Mesothelial cell of epicardium (in vitro differentiated cells): ENCODE measurements around the gene STEAP2. TPM values are rescaled to one million over a fixed set of nuclear protein-coding genes. Genes with fewer than 3 reads are reported as not detected.

Experiments used
- DNase-seq, 2 experiments: peaks; one replicate each; pipeline ENCODE4 v3.0.0; 2021; ENCODE audit warnings: low spot score in 2 of 2; ENCODE audit not compliant: unreplicated experiment in 2 of 2
- H3K27ac Mint-ChIP-seq: 2 replicates; pipeline ENCODE4 v1.8.0; 2021; ENCODE audit warnings: mixed read lengths
- H3K27me3 Mint-ChIP-seq: 2 replicates; pipeline ENCODE4 v1.8.0; 2021; ENCODE audit warnings: low read depth, mixed read lengths
- H3K36me3 Mint-ChIP-seq: 2 replicates; pipeline ENCODE4 v1.8.0; 2021; ENCODE audit warnings: mixed read lengths
- H3K4me1 Mint-ChIP-seq: 2 replicates; pipeline ENCODE4 v1.8.0; 2021; ENCODE audit warnings: mixed read lengths
- H3K4me3 Mint-ChIP-seq: 2 replicates; pipeline ENCODE4 v1.8.0; 2021; ENCODE audit warnings: mild to moderate bottlenecking, moderate library complexity, mixed read lengths
- H3K9me3 Mint-ChIP-seq: 2 replicates; pipeline ENCODE4 v1.8.0; 2021; ENCODE audit warnings: mixed read lengths
- total RNA-seq: library from RNA; stranded (reverse); gene quantifications from 3 replicates; pipeline ENCODE4 v1.2.1, GENCODE V29; 2021
- TF ChIP-seq, protein P1 (sequence below): fragments of 200-600 bp; sonication (generic); IDR thresholded peaks from one replicate; pipeline ENCODE4 v1.5.0; 2021; ENCODE audit warnings: antibody characterized with exemption; ENCODE audit not compliant: unreplicated experiment

Gene STEAP2
- total RNA-seq, 1 donor from 2014 or later: 2.9 TPM

DNA sequence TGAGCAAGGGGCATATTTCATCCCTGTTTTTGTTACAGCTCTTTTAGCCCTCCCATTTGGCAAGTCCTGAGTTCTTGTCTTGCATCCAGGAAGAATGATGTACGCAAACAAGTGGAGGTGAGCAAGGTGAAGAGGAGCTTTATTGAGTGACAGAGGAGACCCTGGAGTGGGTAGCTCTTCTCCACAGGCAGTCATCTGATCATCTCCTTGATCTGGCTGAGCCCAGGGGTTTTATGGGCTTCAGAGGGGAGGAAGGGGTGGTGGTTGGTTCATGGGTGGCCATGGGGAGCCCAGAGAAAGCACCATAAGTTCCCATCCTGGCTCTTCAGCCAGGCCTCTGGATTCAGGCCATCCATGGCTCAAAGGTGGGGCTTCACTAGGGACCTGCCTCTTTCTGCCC lies 35.3 kb upstream of the STEAP2 start:
- Mint-ChIP-seq H3K4me1 (no peaks in the 10 kb centered on the region), H3K4me3 (no peak overlapping the region), H3K36me3 (no peaks in the 10 kb centered on the region), H3K27ac (no peak overlapping the region), H3K9me3 (peaks cover 9% of the 10 kb centered on the region), H3K27me3 (no peaks in the 10 kb centered on the region)
- DNase-seq: no peak
- TF ChIP-seq, protein P1, sequence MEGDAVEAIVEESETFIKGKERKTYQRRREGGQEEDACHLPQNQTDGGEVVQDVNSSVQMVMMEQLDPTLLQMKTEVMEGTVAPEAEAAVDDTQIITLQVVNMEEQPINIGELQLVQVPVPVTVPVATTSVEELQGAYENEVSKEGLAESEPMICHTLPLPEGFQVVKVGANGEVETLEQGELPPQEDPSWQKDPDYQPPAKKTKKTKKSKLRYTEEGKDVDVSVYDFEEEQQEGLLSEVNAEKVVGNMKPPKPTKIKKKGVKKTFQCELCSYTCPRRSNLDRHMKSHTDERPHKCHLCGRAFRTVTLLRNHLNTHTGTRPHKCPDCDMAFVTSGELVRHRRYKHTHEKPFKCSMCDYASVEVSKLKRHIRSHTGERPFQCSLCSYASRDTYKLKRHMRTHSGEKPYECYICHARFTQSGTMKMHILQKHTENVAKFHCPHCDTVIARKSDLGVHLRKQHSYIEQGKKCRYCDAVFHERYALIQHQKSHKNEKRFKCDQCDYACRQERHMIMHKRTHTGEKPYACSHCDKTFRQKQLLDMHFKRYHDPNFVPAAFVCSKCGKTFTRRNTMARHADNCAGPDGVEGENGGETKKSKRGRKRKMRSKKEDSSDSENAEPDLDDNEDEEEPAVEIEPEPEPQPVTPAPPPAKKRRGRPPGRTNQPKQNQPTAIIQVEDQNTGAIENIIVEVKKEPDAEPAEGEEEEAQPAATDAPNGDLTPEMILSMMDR: no peak

DNA sequence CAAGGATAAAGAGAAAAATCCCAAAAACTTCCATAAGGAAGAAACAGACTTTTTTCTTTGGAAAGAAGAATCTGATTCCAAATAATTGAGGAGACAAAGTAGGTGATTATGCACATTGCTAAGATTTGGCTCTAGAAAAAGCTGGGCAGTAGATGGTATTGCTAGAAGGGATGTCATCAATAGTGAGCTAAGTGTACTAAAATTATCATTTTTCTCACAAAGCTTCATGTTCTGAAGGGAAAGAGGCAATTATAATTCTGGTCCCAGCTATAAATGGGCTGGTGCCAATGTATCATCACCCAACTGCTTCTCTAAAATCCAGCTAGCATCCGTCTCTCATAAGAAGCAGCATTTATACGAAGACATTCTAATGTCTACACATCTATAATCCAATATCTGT lies 33.4 kb upstream of the STEAP2 start:
- no peaks in the 10 kb centered on the region for H3K4me1 Mint-ChIP-seq
- no peak for DNase-seq
- H3K27me3 Mint-ChIP-seq: no peaks in the 10 kb centered on the region
- no peak overlapping the region for H3K4me3 Mint-ChIP-seq
- H3K9me3 Mint-ChIP-seq: no peaks in the 10 kb centered on the region
- TF ChIP-seq, protein P1: no peak
- no peaks in the 10 kb centered on the region for H3K36me3 Mint-ChIP-seq
- H3K27ac Mint-ChIP-seq: no peak overlapping the region

DNA sequence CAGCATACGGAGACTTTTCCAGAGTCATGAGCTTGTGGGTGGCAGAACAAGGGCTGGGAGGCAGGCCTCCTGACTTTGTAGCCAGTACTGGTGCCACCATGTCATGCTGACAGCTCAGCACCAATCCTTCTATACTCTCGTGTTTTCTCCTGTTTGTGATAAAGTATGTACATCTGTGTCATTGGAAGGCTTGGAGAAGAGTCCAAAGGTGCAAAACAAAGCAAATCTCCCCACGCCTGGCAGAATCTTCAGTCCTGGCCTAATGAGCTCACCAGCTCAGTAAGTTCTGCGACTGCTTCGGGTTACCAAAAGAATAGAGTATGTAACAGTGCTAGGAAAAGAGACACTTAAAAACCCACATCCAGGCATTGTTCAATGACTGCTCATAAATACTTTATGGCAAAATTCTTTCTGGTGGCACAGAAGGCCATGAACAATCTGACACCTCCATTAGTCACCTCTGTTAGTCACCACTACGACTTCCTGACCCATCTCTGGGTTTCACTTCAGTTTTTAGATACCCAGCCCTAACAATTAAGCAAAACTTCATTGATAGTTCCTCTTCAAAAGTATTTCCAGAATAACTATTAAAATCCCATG lies 32.8 kb upstream of the STEAP2 start:
- DNase-seq: no peak
- Mint-ChIP-seq H3K4me1 (no peaks in the 10 kb centered on the region), H3K36me3 (no peaks in the 10 kb centered on the region), H3K27me3 (no peaks in the 10 kb centered on the region), H3K4me3 (no peak overlapping the region), H3K27ac (no peak overlapping the region), H3K9me3 (no peaks in the 10 kb centered on the region)
- TF ChIP-seq, protein P1: no peak

DNA sequence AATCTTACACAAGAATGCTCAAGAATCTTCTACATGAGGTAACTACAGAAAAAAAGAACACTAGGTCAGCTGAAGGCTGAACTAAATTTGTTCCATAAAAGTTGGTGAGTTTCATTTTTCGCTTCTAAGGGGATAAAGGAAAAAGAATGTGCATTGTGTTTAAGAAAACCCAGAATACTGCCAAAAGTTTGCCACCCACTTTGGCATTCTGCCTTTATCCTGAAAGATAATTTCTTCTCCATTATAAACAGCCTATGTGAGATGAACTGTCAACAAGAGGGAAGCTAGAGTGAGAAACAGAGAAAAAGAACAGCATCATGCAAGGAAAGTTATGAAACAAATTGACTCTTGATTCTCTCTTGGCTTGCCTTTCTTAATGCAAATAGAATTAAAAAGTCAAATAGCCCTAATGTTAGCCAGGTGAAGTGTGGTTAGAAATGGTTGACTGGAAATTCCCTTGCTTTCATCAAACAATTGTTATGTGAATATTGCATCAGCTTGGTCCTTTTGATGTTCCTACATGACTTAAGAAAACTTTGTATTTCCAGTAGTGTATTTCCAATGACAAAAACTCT lies 31.4 kb upstream of the STEAP2 start:
- Mint-ChIP-seq H3K9me3 (no peaks in the 10 kb centered on the region), H3K27me3 (no peaks in the 10 kb centered on the region), H3K27ac (no peak overlapping the region), H3K4me1 (no peaks in the 10 kb centered on the region), H3K4me3 (no peak overlapping the region), H3K36me3 (no peaks in the 10 kb centered on the region)
- TF ChIP-seq, protein P1: no peak
- no peak for DNase-seq

DNA sequence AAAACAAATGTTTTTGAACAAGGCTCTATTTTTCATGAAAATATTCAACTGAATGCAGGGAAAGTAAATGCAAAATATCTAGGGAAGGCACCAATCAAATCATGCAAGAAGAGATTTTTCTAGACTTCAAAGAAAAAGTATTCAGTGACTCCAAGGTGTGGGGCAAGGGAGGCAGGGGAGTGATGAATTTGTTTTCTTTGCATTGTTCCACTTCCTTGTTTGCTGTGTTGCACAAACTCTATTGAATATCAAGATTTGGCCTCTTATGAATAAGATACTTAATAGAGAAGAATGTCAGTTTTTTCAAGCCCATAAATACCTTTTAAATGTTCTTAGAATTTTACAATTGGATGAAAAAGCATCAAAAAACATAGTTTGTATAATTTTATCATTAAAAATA lies 30.9 kb upstream of the STEAP2 start:
- TF ChIP-seq, protein P1: no peak
- DNase-seq: no peak
- Mint-ChIP-seq H3K27ac (no peak overlapping the region), H3K4me1 (no peaks in the 10 kb centered on the region), H3K9me3 (no peaks in the 10 kb centered on the region), H3K27me3 (no peaks in the 10 kb centered on the region), H3K36me3 (no peaks in the 10 kb centered on the region), H3K4me3 (no peak overlapping the region)
